Thoracic aorta (tissue), 2 donors: ENCODE measurements around the gene CORO6. TPM values are rescaled to one million over a fixed set of nuclear protein-coding genes. Genes with fewer than 3 reads are reported as not detected.

Experiments
- ATAC-seq: fragments of 150-250 bp; one replicate; pipeline ENCODE4 v1.8.0; 2017; ENCODE audit warnings: low read depth; ENCODE audit not compliant: insufficient number of reproducible peaks, low FRiP score
- DNase-seq: peaks from one replicate; pipeline ENCODE4 v3.0.0-alpha.2; 2020; ENCODE audit warnings: low spot score
- H3K27ac ChIP-seq, 2 donors: fragments of 200-600 bp; sonication (generic); 1 replicate in 1 of 2; 2 replicates in 1 of 2; pipeline ENCODE4 v1.5.1; 2016; ENCODE audit warnings: mild to moderate bottlenecking in 2 of 2, moderate library complexity in 2 of 2
- H3K27me3 ChIP-seq: fragments of 200-600 bp; sonication (generic); replicated peaks from 2 replicates; pipeline ENCODE4 v1.6.0; 2016; ENCODE audit warnings: mild to moderate bottlenecking; ENCODE audit not compliant: insufficient read depth
- H3K36me3 ChIP-seq: fragments of 200-600 bp; sonication (generic); one replicate; pipeline ENCODE4 v1.5.1; 2016
- H3K4me1 ChIP-seq, 2 donors: fragments of 200-600 bp; sonication (generic); 1 replicate in 1 of 2; 2 replicates in 1 of 2; pipeline versions ENCODE4 v1.5.1 to v1.6.0; 2016; ENCODE audit warnings: low read depth in 2 of 2, mild to moderate bottlenecking in 1 of 2; ENCODE audit not compliant: control insufficient read depth in 1 of 2
- H3K4me3 ChIP-seq: fragments of 200-600 bp; sonication (generic); 2 replicates; pipeline ENCODE4 v1.5.1; 2016; ENCODE audit warnings: mild to moderate bottlenecking
- H3K9me3 ChIP-seq: fragments of 200-600 bp; sonication (generic); 2 replicates; pipeline ENCODE4 v1.5.1; 2016
- total RNA-seq, 2 donors: library from RNA; depleted of rRNA; stranded (reverse); fragments of >200 nt; gene quantifications; one replicate each; pipeline versions ENCODE4 v1.1.0 to v1.2.3, GENCODE V29; 2016
- TF ChIP-seq, protein P1 (sequence below): fragments of 200-600 bp; sonication (generic); IDR thresholded peaks from one replicate; pipeline ENCODE4 v1.5.1; 2019; ENCODE audit warnings: antibody characterized with exemption

The CORO6 gene
- total RNA-seq, 2 donors from 2014 or later, result 35.5 to 55.0 TPM

DNA sequence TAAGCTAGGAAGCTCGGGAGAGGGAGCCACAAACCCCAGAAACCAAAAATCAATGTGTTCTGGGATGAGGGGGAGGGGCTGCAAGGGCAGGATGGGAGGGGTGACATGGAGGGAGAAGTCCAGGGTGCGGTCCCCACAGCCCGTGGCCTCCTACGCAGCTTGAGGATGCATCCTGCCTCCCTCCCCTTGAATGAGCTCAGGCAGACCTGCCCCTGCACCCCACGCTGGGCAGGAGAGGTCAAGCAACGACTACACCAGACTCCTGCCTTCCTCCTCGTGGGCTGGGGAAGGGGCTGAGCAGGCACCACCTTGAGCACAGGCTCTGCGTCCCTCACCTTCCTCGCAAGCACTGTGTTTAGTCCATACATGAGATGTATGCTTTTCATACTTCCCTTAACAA, 25.9 kb downstream of the CORO6 start:
- no peaks in the 10 kb centered on the region for H3K36me3 ChIP-seq
- ATAC-seq (no peak), DNase-seq (no peak)
- H3K4me1 ChIP-seq, result peaks cover 16 to 26% of the 10 kb centered on the region in 2 donors
- no peaks in the 10 kb centered on the region for H3K27me3 ChIP-seq
- H3K9me3 ChIP-seq, result no peaks in the 10 kb centered on the region
- no peak overlapping the region for H3K27ac ChIP-seq
- TF ChIP-seq, protein P1, sequence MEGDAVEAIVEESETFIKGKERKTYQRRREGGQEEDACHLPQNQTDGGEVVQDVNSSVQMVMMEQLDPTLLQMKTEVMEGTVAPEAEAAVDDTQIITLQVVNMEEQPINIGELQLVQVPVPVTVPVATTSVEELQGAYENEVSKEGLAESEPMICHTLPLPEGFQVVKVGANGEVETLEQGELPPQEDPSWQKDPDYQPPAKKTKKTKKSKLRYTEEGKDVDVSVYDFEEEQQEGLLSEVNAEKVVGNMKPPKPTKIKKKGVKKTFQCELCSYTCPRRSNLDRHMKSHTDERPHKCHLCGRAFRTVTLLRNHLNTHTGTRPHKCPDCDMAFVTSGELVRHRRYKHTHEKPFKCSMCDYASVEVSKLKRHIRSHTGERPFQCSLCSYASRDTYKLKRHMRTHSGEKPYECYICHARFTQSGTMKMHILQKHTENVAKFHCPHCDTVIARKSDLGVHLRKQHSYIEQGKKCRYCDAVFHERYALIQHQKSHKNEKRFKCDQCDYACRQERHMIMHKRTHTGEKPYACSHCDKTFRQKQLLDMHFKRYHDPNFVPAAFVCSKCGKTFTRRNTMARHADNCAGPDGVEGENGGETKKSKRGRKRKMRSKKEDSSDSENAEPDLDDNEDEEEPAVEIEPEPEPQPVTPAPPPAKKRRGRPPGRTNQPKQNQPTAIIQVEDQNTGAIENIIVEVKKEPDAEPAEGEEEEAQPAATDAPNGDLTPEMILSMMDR, result no peak
- no peak overlapping the region for H3K4me3 ChIP-seq

DNA sequence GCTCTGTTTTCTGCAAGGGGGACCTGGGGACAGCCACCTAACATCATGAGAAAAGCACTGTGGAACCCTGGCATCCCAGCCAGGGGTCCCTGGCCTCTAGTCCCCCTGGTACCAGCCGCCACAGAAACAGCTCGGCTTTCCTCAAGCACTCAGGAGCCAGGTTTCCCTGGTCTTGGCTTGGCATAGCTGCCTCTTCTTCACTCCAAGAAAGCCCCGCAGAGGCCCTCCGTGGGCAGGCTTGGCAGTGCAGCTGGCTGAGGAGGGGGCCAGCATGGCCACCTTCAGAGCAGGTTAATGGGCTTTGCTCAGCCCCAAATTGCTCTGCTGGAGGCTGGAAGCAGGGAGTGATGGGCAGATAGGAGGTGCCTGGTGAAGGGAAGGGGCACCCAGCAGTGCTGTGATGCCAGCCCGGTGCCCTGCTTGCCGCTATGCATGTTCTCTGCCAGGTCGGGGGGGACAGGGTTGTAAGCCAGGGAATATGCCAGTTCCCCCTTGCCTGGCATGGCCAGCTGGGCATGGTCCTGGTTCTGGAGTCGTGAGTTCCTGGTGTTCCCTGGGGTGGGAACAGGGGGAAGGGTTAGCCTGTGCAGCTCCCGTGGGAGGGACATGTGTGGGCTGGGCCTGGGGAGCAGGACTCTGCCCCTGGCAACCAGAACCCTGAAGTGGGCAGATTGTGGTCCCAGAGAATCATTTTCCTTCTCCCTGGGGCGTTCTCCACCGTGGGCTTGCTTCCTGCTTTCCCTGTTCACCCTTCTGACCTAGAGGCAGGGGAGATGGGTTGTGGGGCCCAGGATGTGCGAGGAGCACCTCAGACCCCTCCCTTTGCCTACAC, 26.6 kb downstream of the CORO6 start:
- Histone ChIP-seq H3K27ac (no peak overlapping the region), H3K9me3 (no peaks in the 10 kb centered on the region), H3K4me3 (no peak overlapping the region), H3K36me3 (no peaks in the 10 kb centered on the region), H3K4me1 (peaks cover 18 to 32% of the 10 kb centered on the region in 2 donors), H3K27me3 (no peaks in the 10 kb centered on the region)
- TF ChIP-seq, protein P1, result no peak
- DNase-seq, result no peak
- no peak for ATAC-seq

DNA sequence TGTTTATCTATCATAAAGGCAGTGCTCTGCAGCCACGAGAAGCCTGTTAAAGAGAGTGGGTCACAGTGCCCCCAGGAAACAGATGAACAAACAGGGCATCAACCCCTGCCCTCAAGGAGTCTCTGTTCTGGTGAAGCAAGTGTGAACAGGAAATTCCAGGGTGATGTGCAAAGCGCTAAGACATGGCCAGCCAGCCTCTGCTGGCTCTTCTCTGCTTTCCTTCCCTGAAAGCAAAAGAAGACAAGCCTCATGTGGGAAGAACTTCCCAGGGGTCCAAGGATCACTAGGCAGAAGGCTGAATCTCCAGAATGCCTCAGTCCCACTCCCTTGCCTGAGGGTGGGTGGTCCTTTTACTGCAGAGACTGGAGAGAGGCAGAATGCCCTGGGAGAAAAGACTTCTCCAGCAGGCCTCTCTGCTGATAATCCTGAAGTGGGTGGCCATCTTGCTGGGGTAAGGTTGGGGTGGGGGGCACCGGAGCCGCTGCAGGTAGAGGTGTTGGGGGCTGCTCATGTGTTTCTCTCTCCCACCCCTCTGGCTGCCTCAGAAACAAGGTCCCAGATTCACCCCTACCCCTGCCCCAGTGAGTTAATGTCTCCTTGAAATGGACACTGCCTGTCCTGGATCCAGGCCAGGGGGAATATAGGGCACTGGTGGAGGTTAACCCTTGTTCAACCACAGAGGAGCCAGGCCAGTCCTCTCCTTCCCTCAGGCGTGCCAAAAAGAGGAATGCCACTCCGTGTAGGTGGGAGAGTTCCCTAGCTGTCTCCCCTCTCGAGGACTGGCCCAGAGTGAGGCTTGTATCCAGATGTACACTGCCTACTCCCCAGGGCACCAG, 27.4 kb downstream of the CORO6 start:
- Histone ChIP-seq H3K4me3 (no peak overlapping the region), H3K27ac (no peak overlapping the region), H3K27me3 (no peaks in the 10 kb centered on the region), H3K4me1 (peaks cover 25 to 40% of the 10 kb centered on the region in 2 donors), H3K9me3 (no peaks in the 10 kb centered on the region), H3K36me3 (no peaks in the 10 kb centered on the region)
- TF ChIP-seq, protein P1, result no peak
- no peak for DNase-seq
- ATAC-seq, result no peak

DNA sequence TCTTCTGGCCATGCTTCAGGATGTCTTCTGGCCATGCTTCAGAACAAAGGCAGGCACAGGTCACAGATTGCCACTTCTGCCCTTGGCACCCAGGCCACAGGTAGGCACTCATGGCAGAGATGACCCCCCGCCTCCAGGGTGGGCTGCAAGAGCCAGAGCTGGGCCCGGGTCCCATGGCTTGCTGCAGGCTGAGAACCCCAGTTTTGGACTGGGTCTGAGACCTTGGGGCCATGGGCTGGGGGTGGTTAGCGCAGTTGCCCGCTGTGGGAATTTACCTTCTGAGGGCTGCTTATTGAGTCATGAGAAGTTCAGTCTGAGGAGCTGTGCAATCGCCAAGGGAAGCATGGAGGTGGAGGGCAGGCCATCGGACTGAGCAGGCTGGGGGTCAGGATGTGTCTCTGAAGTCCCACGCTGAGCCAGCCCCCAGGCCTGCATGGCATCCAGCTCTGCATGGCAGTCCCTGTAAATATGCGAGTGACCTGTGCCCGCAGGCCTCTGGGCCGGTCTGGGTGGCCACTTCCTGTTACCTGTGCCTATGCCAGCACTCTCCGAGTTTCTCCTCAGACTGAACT, 28.1 kb downstream of the CORO6 start:
- no peaks in the 10 kb centered on the region for H3K36me3 ChIP-seq
- peaks cover 32 to 48% of the 10 kb centered on the region in 2 donors for H3K4me1 ChIP-seq
- TF ChIP-seq, protein P1, result no peak
- no peak for DNase-seq
- H3K27me3 ChIP-seq, result no peaks in the 10 kb centered on the region
- no peak overlapping the region for H3K4me3 ChIP-seq
- no peaks in the 10 kb centered on the region for H3K9me3 ChIP-seq
- no peak for ATAC-seq
- no peak overlapping the region for H3K27ac ChIP-seq
